ENCODE measurements around the gene CAPZB.

DNA sequence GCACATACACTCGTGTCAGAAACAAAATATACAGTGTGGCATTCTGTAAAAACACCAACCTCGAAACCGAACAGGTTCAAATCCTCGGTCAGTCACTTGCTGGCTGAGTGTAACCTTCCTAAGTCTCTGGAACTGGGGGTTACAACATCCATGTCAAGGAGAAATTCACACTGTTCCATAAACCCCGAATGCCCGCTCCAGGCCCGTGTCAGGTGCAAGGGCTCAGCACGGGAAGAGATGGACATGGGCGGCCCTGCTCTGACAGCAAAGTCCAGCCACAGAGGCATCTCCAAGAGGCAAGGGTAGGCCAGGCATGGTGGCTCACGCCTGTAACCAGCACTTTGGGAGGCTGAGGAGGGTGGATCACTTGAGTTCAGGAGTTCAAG, 93.8 kb downstream of the CAPZB start:
- TF ChIP-seq, protein P1, sequence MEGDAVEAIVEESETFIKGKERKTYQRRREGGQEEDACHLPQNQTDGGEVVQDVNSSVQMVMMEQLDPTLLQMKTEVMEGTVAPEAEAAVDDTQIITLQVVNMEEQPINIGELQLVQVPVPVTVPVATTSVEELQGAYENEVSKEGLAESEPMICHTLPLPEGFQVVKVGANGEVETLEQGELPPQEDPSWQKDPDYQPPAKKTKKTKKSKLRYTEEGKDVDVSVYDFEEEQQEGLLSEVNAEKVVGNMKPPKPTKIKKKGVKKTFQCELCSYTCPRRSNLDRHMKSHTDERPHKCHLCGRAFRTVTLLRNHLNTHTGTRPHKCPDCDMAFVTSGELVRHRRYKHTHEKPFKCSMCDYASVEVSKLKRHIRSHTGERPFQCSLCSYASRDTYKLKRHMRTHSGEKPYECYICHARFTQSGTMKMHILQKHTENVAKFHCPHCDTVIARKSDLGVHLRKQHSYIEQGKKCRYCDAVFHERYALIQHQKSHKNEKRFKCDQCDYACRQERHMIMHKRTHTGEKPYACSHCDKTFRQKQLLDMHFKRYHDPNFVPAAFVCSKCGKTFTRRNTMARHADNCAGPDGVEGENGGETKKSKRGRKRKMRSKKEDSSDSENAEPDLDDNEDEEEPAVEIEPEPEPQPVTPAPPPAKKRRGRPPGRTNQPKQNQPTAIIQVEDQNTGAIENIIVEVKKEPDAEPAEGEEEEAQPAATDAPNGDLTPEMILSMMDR (IDR thresholded peaks at IDR 0.05; ENCODE audit: low read depth, low read length): no peak
- TF ChIP-seq POLR2A (IDR thresholded peaks at IDR 0.05; ENCODE audit: extremely low read depth, insufficient read length) (no peak), MYC (IDR thresholded peaks at IDR 0.05; ENCODE audit: low read depth, low read length) (no peak)
- TF ChIP-seq, protein P2, sequence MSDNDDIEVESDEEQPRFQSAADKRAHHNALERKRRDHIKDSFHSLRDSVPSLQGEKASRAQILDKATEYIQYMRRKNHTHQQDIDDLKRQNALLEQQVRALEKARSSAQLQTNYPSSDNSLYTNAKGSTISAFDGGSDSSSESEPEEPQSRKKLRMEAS (IDR thresholded peaks at IDR 0.05; ENCODE audit: low read depth, low read length): no peak

Data from NB4 (cell line).